GM19463 (cell line): Measurements from ENCODE around the gene MRAP2.
"Not testable (repeated sequence)": the region's sequence is repeated elsewhere in the genome, so short reads cannot be mapped to it uniquely, and the experiment has no call there.

Experiments
- ATAC-seq: cut with Tn5 transposase; IDR thresholded peaks from one replicate; pipeline ENCODE4 v1.9.1; 2021; ENCODE audit warnings: mild to moderate bottlenecking, moderate library complexity; ENCODE audit not compliant: unreplicated experiment

The MRAP2 gene

GRCh38 chr6:84118191-84118590, 84.6 kb downstream of the MRAP2 start:
- no peak for ATAC-seq

GRCh38 chr6:84119277-84119676, 85.7 kb downstream of the MRAP2 start:
- no peak for ATAC-seq

GRCh38 chr6:84123186-84123585, 89.6 kb downstream of the MRAP2 start:
- peak; percentile 50 for ATAC-seq

GRCh38 chr6:84129588-84129987, 96.0 kb downstream of the MRAP2 start:
- ATAC-seq = not testable (repeated sequence)

- not testable (repeated sequence) for ATAC-seq
Observed at GRCh38 chr6:84133385-84133784, 99.8 kb downstream of the MRAP2 start.

DNA sequence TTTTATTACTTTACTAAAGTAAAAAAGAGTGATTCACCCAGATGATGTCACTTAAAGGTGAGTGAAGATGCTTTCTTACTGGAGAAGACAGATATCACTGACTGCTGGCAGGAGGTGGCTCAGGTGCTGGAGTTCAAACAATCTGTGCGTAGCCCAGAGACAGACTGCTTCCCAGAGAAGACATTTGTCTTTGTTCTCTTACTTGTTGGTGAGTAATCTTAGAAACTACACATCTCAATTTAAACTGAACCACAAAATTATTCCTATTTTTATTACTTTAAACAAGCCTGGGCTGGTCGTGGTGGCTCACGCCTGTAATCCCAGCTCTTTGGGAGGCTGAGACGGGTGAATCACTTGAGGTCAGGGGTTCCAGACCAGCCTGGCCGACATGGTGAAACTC, 101.7 kb downstream of the MRAP2 start:
- ATAC-seq = no peak

GRCh38 chr6:84136364-84137050, 102.9 kb downstream of the MRAP2 start:
- no peak for ATAC-seq

- ATAC-seq = no peak
Observed at GRCh38 chr6:84137051-84137375, 103.4 kb downstream of the MRAP2 start.

- no peak for ATAC-seq
Observed at GRCh38 chr6:84137989-84138575, 104.5 kb downstream of the MRAP2 start.

DNA sequence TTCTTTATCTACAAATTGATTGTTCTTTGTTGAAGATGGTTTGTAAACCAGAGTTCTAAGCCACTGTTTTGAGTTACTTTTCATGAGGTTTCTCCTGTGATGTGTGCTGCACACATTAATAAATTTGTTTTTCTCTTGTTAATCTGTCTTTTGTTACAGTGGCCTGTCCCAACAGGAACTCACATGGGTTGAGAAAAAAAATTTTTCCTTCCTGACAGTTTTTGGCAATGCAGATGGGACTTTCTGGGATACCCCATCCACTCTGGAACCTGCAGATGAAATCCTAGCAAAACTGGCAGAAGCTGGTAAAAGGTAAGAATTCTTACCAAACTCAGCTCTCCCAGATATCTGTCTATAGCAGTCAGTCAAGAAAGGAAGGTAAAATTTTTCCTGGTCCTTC, 105.7 kb downstream of the MRAP2 start:
- ATAC-seq = no peak
